ENCODE data around the gene DNAJB12.
A peak's percentile ranks its signal among the peaks of the same experiment; 100 is the strongest.
"Not testable (repeated sequence)": the region's sequence is repeated elsewhere in the genome, so short reads cannot be mapped to it uniquely, and the experiment has no call there.

The DNAJB12 gene

DNA sequence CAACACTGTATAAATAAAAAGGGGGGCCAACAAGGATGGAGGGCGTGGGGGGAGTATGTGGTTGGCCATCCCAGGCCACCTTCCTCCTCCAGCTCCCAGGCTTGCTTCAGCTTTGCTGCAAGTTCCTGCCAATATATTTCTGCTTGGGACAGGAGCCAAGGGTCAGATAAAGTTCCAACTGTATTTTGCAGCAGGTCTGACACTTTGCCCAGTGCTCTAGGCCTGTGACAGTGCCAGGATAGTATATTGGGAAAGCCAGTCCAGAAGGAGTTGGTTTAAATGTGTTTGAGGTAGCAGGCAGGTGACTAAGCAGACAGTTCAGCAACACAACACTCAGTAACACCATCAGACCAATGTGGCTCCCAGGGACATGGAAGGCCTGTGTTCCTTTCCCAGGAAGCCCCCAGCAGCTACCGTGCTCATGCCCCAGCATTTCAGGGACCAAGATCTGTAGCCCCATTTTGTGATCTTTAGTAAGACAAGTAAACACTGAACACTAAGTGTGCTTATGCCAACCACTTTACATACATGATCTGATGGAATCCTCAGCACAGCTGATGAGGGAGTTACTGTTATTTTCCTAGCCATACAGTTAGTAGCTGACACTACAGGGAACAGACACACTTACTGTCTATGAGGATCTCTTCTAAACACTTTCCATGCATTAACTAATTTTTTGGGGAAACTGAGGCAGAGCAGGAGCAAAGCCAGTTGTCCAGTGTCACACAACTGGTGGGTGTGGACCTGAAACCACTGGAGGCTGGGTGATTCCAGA, 38.9 kb downstream of the DNAJB12 start:
- DNase-seq: no peak

DNA sequence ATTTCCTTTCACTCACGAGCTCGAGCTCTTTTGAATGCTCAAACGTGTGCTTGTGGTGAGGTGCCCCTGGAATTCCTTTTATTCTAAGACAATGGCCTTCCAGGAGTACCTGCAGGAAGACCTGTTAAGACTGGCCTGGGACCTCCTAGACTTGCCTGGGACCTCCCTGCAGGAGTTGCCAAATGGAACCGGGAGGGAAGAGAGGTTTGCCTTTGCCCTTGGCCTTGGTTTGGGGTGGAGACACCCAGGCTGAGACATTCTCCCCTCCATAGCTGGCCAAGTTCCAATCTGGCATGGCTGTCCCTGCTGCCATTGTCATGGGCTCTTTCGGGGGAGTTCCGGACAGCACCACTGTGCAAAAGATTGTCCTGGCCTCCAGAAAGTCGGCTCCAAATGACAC, 39.7 kb downstream of the DNAJB12 start:
- DNase-seq: no peak

DNA sequence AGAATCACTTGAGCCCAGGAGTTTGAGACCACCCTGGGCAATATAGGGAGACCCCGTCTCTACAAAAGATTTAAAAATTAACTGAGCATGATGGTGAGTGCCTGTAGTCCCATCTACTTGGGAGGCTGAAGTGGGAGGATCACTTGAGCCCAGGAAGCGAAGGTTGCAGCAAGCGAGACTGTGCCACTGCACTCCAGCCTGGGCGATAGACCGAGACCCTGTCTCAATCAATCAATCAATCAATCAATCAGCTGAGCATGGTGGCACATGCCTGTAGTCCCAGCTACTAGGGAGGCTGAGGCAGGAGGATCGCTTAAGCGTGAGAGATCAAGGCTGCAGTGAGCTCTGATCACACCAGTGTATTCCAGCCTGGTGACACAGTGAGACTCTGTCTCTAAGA, 40.5 kb downstream of the DNAJB12 start:
- no peak for DNase-seq

DNA sequence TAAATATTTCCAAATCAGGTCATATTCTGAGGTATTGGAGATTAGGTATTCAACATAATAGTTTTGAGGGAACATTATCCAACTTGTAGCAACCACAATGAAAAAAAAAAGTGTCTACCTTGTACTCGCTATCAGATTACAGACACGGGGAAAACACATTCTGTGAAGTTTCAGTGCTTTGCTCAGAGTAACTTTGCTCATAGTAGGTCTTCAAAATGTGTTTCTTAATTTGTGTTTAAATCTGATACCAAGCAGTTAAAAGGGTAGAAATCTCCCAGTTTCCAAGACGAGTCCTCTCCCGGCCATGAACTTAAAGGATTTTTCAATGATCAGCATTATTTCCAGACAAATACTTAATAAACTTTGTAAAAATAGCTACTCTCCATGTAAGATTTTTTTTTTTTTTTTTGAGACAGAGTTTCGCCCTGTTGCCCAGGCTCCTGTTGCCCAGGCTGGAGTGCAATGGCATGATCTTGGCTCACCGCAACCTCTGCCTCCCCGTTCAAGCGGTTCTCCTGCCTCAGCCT, 41.8 kb downstream of the DNAJB12 start:
- no peak for DNase-seq

DNA sequence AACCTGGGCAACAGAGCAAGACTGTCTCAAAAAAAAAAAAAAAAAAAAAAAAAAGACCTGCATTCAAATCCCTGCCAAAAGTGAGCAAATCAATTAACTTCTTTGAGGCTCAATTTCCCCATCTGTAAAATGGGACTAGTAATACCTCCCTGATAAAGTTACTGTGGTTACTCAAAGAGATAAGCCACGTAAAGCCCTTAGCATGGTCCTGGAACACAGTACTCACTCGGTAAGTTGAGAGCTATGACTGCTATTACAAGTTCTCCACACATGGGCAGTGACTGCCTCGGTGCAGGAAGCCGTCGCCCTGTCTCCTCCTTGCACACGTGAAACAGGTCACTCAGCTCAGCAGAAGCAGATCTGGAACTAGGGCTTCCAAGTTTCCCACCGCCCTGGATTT, 43.1 kb downstream of the DNAJB12 start:
- no peak for DNase-seq

DNA sequence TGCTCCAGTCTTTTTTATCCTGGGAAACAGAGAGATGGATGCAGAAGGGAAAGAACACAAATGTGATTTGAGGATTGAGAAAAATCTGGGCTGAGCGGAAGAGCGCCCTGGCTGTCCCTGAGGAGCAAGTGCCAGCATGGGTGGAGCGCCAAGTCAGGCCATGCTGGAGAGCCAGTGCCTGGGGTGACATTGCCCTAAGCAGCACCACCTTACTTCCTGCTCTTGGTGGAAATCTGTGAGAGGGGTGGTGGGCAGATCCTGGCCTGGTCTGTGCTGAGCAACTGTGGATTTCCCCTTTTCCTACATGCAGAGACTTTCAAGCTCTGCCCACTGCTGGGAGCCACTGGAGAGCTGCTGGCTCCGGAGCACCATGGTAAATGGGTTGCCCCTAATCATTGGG, 44.1 kb downstream of the DNAJB12 start:
- DNase-seq: no peak

DNA sequence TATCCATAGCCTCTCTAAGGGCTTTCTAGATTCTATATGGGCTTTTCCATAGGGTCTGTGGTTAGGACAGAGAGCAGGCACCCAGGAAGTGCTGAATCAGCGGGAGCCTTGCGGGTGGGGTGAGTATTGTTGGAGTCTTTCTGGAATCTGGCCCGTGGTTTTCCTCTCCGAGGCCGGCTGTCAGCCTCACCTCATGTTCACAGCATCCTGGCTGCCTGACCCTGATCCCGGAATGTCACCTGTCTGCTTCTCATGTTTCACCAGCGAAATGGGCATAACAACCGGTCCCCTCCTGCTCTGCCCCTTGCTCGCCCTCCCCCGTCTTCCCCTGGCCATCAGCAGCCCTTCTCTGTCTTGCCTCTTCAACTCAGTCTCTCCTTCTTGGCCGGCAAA, 44.5 kb downstream of the DNAJB12 start:
- no peak for DNase-seq

DNA sequence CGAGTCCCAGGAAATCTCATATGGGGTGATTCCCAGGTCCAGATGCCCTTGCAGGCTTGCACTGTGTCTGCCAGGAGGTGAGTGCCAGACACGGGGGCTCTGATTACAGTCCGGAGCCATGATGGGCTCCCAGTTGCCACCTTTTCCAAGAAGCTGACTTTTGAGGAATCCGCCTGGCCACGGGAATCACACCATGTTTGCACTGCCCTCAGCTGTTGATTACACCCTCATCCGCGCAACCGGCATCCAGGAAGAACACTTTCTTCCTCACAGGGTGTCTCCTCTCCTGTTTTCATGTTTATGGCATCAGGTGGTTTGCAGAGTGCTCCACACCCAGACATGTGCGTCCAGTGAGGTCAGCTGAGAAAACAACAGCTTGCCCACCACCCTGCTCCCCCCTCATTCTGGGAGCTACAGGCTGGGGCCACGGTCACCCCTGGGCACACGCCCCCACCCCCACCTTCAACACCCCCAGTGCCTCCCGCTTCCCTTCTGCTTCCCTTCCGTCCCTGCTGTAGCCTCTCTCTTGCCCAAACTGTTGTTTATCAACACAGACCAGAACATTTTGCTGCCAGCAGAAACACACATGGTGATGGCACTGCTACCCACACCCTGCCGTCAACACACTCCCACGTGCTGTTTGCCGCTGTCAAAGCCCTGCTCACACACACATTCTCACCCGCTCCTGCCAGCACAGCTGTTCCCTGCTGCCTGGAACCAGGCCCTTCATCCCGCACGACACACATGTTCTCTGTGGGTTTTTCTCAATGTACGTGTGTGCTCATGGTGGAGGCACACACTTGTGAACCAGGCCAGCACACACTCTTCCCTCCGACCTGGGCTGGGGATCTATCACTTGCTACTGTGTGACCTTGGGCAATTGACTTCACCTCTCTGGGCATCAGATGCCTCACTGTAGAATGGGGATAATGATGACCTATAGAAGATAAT, 45.2 kb downstream of the DNAJB12 start:
- no peak for DNase-seq

DNA sequence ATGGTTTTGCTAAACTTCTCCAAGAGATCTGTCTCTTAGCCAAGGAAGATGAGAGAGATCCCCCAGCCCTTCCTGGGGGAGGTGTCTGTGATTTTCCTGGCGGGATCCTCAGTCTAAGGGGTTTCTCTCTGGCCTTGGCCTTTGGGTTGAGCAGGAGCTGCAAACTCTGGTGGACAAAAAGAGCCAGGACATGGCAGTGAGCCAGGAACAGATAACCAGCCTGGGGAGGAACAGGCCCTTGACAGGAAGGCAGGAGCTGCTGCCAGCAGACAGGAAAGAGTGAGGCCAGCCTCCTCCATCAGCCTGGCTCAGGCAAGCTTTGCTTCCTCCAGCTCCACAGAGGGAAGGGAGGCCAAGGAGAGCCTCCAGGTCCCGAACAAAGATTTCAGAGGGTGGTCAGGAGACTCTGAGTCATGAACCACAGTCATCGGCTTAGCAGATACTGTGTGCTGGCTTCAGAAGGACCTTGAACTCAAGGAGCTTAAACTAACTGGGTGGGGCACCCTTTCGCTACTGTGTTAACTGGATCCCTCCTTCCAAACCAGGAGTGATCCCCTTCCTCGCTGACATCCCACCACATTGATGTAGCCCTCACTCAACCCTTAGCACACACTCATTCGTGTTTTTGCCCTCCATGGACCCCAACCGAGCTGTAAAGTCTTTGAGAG, 46.3 kb downstream of the DNAJB12 start:
- peak in 1 of 2 donors; percentile 51 for DNase-seq

DNA sequence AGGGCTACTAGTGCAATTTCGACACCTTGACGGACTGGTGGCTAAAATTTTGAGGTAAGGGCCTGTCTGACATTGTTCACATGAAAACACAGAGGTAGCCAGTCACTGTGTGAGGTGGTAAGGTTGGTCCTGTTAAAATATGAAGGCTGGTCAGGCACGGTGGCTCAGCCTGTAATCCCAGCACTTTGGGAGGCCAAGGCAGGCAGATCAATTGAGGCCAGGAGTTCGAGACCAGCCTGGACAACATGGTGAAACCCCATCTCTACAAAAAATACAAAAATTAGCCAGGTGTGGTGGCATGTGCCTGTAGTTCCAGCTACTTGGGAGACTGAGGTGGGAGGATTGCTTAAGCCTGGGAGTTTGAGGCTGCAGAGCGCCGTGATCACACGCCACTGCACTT, 47.0 kb downstream of the DNAJB12 start:
- not testable (repeated sequence) for DNase-seq

DNA sequence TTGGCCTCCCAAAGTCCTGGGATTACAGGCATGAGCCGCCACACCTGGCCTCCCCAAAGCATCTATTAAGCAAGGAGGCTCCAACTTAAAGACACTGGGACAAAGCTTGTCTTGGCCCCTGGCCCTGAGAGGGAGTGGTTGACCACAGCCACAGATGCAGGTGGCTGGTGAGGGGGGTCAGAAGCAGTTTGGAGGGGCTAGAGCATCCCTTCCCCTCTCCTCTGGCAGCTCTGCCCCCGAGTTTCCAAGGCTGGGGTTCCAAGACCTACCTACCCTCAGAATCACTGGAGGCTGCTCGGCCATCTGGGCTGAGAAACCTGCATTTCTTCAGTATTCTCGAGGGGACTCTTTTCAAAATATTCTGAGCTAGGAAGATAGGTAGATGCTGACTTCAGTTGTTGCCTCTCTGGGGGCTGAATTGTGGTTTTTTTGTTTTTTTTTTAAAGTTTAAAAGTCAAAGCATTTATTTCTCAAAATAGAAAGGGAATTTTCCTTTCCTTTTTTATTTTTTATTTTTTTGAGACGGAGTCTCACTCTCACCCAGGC, 48.4 kb downstream of the DNAJB12 start:
- DNase-seq: no peak

DNA sequence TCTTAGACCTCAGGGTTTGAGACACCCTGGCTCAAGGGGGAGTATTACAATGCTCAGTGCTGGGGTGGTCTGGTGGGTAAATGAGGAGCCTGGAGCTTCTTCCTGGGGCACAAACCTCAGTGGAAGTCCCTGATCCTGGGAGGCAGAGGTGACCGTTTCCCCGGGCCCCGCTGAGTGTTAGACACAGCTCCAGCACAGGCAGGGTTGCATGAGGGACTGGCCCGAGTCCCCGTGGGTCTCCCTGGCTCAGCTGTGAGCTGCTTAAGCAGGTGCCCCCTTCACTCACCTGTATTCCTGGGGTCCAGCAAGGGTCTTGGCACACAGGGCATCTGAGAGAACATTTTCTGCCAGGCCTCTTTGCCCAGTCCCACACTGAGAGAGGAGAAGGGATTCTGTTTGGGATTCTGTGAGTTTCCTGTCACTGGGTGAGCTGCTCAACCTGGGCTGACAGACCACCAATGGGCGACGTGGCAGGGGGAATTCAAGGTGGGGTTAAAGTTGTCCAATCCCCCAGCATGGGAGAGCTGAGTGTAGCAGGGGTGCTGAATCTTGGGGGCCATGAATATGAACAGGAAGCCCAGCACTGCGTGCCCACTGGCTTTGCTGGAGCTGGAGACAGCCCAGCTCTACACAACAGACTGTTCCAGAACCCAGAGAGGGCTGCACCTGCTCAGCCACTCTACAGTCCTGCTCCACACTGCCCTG, 51.1 kb downstream of the DNAJB12 start:
- no peak for DNase-seq

DNA sequence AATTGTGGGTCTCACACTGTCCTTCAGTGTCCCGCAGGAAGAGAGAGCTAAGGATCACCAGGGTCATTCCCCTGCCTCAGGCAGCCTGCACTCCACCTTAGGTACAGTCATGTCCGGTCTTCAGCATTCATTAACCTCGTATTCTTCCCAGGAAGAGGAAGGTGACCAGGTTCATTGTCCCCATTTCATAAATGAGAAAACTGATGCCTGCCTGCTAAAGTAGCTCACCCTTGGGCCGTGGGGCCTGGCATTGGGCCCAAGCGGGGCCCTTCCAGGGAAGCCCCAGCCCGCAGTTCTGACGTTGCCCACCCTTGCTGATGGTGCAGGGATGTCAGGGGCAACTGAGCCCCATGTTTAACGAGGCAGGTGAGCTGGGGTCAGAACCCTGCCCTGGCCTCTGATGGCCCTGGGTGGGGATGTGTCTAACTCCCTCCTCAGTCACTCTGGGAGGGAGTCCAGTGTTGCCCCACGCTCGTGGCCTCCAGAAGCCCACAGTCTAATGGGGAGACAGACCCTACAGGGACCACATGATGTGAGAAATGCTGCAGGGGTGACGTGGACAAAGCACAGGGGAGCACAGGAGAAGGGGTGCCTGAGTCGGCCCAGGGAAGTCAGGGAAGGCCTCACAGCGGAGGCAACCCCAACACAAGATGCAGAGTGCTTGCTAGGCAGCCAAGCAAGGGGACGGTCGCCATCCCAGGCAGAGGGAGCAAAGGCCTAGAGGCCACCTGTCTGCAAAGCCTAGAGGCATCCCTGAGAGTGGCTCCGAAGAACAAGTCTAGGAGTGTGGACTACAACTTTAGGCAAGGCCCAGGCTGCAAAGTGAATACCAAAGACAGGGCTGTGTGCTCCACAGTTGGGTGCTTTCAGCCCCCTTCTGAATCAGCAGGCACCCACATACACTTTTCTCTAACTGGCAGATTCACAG, 55.9 kb downstream of the DNAJB12 start:
- no peak for DNase-seq

DNA sequence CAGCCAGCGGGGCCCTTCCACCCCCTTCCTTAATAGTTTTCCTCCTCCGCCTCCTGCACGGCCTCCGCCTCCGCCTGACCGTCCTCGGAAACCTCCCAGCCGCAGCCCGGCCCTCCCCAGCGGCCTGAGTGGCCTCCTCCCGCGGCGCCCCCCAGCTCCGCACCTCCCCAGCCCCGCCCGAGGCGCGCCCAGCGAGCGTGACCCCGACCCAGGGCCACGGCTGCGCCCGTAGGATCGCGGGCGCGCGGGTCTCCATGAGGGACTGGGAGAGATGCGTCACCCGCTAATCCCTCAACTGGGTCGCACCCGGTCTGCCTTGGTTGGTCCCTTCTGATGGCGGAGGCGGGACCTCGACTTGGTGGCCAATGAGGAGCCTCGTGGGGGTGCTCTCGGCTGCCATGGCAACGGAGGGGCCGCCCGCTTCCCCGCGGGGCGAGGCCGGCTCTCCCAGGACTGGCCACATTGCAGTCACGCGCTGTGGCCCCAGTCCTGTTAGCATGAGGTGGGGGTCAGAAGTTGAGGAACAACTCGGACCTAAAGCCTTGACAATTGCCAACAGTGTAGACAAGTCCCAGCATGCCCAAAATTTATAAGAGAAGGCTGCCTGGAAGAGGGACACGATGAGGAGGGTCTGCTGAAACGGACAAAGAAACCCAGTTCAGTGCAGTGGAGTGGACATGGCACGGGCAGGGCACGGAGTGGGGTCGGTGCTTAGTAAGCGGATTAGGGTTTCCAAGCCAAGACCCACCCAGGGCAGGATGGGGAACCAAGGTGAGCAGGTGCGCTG, 56.7 kb downstream of the DNAJB12 start:
- DNase-seq: peak; percentile 94 to 96

DNA sequence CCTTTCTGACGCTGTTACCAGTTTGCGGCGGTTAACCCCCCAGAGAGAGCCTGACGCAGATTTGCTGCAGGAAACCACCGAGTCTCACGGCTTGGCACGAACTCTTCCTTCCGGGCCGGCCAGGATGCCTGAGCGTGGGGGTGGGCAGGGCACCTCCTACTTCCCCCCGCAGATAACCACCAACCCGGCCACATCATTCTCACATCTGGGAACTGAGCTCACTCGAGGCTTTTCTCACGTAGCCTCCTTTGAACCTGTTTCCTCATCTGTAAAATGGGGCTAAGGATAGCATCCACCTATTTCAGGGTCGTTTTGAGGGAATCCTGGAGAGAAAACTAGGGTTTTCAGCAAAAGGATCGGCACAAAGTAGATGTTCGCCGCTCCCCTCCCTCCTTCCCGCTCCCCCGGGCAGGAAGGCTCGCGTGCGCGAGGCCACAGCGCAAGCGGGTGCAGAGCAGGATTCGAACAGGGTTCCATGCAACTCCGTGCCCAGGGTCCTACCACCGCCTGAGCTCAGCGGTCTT, 57.4 kb downstream of the DNAJB12 start:
- DNase-seq: peak; percentile 97 to 98

DNA sequence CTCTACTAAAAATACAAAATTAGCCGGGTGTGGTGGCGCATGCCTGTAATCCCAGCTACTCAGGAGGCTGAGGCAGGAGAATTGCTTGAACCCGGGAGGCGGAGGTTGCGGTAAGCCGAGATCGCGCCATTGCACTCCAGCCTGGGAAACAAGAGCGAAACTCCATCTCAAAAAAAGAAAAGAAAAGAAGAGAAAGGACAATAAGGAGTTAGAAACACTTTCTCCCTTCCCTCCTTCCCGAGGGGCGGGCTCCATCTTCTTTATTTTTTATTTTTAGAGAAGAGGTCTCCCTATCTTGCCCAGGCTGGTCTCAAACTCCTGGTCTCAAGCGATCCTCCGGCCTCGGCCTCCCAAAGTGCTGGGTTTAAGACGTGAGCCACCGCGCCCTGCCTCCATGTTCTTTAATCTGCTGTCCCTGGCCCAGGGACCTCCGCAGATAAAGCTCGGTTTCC, 57.9 kb downstream of the DNAJB12 start:
- DNase-seq: not testable (repeated sequence)

DNA sequence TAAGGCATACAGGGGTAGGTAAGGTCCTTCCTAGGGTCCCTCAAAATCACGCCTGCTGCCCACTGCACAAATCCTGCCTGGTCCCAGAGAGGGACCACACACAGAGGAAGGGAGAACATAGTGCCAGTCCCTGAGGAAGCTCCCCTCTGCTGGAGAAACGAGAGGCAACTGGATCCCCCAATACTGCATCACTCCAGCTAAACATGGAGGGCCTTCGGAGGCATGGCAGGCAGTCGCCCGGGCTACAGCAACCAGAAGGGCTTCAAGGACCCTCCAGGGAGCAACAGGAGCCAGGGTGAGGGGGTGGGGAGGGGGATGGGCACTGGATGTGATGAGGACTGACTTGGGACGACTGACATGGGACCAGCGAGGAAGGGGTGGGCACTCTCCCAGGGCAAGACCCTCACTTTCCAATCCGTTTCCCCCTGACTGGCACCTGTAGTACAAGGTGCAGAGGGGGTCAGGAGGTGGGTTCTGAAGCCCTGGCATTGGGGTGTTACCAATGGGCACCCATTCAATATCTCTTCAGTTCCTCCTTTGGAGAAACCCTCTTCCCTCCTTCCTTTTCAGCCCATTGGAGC, 59.3 kb downstream of the DNAJB12 start:
- DNase-seq: no peak

DNA sequence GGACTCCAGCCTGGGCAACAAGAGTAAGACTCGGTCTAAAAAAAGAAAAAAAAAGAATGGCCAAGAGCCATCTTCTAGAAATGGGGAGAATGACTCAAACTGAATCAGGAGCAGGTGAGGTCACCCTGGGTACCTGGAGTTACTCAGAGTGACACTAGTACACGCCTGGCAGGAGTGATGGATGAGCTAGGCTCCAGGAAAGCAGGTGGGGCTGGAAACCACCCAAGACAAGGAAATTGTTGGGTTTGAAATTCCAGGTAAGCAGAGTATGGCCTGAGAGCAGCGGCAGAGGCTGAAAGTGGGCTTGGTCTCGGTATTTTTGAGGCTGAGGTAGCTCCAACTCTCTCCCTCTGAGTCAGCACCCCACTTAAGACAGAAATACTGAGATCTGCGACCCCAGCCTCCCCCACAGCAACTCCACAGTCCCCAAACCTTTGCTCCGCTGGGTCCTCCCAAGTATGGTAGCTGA, 62.5 kb downstream of the DNAJB12 start:
- no peak for DNase-seq

DNA sequence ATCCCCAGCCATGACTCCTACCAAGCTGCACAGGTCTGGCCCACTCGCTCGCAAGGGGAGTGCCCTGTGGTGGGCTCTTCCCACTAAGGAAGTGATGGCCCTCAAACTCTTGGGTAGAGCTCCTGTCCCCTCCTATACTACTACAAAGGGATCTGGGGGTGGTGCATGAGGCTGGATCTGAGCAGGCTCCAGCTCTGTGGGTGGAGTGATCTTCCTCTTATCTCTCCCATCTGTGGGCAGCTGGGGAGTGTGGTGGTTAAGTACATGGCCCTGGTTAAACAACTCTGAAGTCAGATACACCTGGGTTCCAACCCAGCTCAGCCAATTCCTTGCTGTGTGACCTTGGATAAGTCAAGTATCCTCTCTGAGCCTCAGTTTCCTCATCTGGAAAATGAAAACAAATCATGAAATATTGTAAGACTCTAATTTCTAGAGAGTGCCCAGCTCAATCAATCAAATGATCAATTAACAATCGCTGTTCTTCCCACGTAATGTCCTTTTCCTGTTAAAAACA, 63.6 kb downstream of the DNAJB12 start:
- peak; percentile 46 to 68 for DNase-seq

All from CD4-positive, alpha-beta T cell treated with Interleukin-4 for 1 hour (primary cell).